ENCODE results near the gene PEX11G. TPM values are rescaled to one million over a fixed set of nuclear protein-coding genes. Genes with fewer than 3 reads are reported as not detected.

Gene PEX11G
- total and polyA plus RNA-seq, 10 of the 15 experiments (the other 5 are each of a cell fraction or from before 2014, with no cell fraction given) = 0.05 to 1.8 (median 0.73) TPM; not detected in 1

GRCh38 chr19:7469669-7470285 lies 19.1 kb downstream of the PEX11G start:
- RAD21 ChIA-PET (ENCODE audit: unreplicated experiment) = no interaction called here
- no peak overlapping the region for H3K4me2 ChIP-seq (ENCODE audit: control insufficient read depth, insufficient read depth)
- CTCF ChIA-PET = no interaction called here

GRCh38 chr19:7468840-7469239 lies 20.0 kb downstream of the PEX11G start:
- H3K27me3 ChIP-seq (replicated peaks in 1 of 2; ENCODE audit: control insufficient read depth in 2 of 2, insufficient read depth in 2 of 2, low read length in 1 of 2) = no peaks in the 10 kb centered on the region
- DNase-seq (ENCODE audit: low read depth, low spot score) (no peak), ATAC-seq (no peak), FAIRE-seq (no peak)
- ChIA-PET RAD21 (ENCODE audit: unreplicated experiment) (no interaction called here), POLR2A (no interaction called here), SMC1A (ENCODE audit: uncharacterized antibody, unreplicated experiment) (no interaction called here), CTCF (no interaction called here)
- WGBS (ENCODE audit: insufficient coverage, insufficient replicate concordance, low lambda C conversion rate, missing lambda C conversion rate) = 95% methylated on average over 24 of the region's 24 CpGs
- in situ Hi-C loops (cut with MboI) = no loop called here
- H3K79me2 ChIP-seq (ENCODE audit: control insufficient read depth, insufficient read depth, low read length) = no peaks in the 10 kb centered on the region
- H3K36me3 ChIP-seq (ENCODE audit: control insufficient read depth in 2 of 2, insufficient read depth in 2 of 2, low read length in 1 of 2) = peaks cover 0 to 32% of the 10 kb centered on the region in 2 experiments; a peak in 2 of 4 replicates
- H4K20me1 ChIP-seq (ENCODE audit: control insufficient read depth, insufficient read depth) = no peaks in the 10 kb centered on the region
- no TSS peak for BruUV-seq (replicated peaks)
- intact Hi-C loops (cut with micrococcal nuclease; ENCODE audit: unreplicated experiment) = no loop called here
- H3K4me2 ChIP-seq (ENCODE audit: control insufficient read depth, insufficient read depth) = no peak overlapping the region
- no peak overlapping the region for H2AFZ ChIP-seq (ENCODE audit: control insufficient read depth, low read depth, low read length)
- H3K9ac ChIP-seq (ENCODE audit: control insufficient read depth, insufficient read depth, low read length) = no peak overlapping the region
- no peaks in the 10 kb centered on the region for H3K9me3 ChIP-seq (replicated peaks; ENCODE audit: control insufficient read depth, insufficient read depth, low read length)
- peaks cover 17% of the 10 kb centered on the region for H3K4me1 ChIP-seq (ENCODE audit: control insufficient read depth, insufficient read depth, low read length)
- no peak overlapping the region for H3K4me3 ChIP-seq
- H3K27ac ChIP-seq (ENCODE audit: control insufficient read depth, insufficient read depth) = no peak overlapping the region
- no peak for TF ChIP-seq CEBPB (IDR thresholded peaks at IDR 0.05; ENCODE audit: borderline replicate concordance in 1 of 2, low read depth in 2 of 2, low read length in 2 of 2)
- TF ChIP-seq MXI1 (IDR thresholded peaks at IDR 0.05; ENCODE audit: low read depth, low read length) = no peak
- TF ChIP-seq BCL3 (IDR thresholded peaks at IDR 0.05; ENCODE audit: borderline replicate concordance, insufficient read depth, low read depth, low read length, poor library complexity, severe bottlenecking) = no peak
- no peak for TF ChIP-seq DPF2 (IDR thresholded peaks at IDR 0.05)
- no peak for TF ChIP-seq EZH2 (IDR thresholded peaks at IDR 0.05; ENCODE audit: borderline replicate concordance, control insufficient read depth, low read depth, low read length)
- no peak for TF ChIP-seq NFYB (IDR thresholded peaks at IDR 0.05; ENCODE audit: insufficient read depth, low read depth, low read length)
- TF ChIP-seq MTA3 (IDR thresholded peaks at IDR 0.05; ENCODE audit: borderline replicate concordance, low read length) = no peak
- TF ChIP-seq ZZZ3 (IDR thresholded peaks at IDR 0.05; ENCODE audit: control insufficient read depth, insufficient read length, low read depth) = no peak
- TF ChIP-seq CEBPZ (IDR thresholded peaks at IDR 0.05; ENCODE audit: low read depth, low read length) = no peak
- TF ChIP-seq BCL11A (IDR thresholded peaks at IDR 0.05; ENCODE audit: low read depth, low read length) = no peak
- TF ChIP-seq ZBED1 (IDR thresholded peaks at IDR 0.05; ENCODE audit: borderline replicate concordance) = no peak
- no peak for TF ChIP-seq RCOR1 (conservative IDR thresholded peaks at IDR 0.05; ENCODE audit: low read depth, low read length)

More at GRCh38 chr19:7469669-7470285, 19.1 kb downstream of the PEX11G start:
- ATAC-seq (no peak), DNase-seq (ENCODE audit: low read depth, low spot score) (no peak), FAIRE-seq (no peak)
- TF ChIP-seq FOXK2 (IDR thresholded peaks at IDR 0.05) (no peak), MEF2B (IDR thresholded peaks at IDR 0.05; ENCODE audit: partially characterized antibody, poor library complexity, severe bottlenecking) (no peak)
- H3K79me2 ChIP-seq (ENCODE audit: control insufficient read depth, insufficient read depth, low read length) = no peaks in the 10 kb centered on the region
- peaks cover 17% of the 10 kb centered on the region for H3K4me1 ChIP-seq (ENCODE audit: control insufficient read depth, insufficient read depth, low read length)
- no peak overlapping the region for H3K27ac ChIP-seq (ENCODE audit: control insufficient read depth, insufficient read depth)
- POLR2A ChIA-PET = interaction anchor here (0.6 kb wide), 1 partner anchor 20 kb away, joined by 3 read pairs; no protein-coding TSS in a partner anchor
- in situ Hi-C loops (cut with MboI) (no loop called here), intact Hi-C loops (cut with micrococcal nuclease; ENCODE audit: unreplicated experiment) (no loop called here)
- no peaks in the 10 kb centered on the region for H3K27me3 ChIP-seq (replicated peaks in 1 of 2; ENCODE audit: control insufficient read depth in 2 of 2, insufficient read depth in 2 of 2, low read length in 1 of 2)
- H3K9ac ChIP-seq (ENCODE audit: control insufficient read depth, insufficient read depth, low read length) = no peak overlapping the region
- 95% methylated on average over 16 of the region's 31 CpGs for WGBS (ENCODE audit: insufficient coverage, insufficient replicate concordance, low lambda C conversion rate, missing lambda C conversion rate)
- no peak overlapping the region for H2AFZ ChIP-seq (ENCODE audit: control insufficient read depth, low read depth, low read length)
- H3K36me3 ChIP-seq (ENCODE audit: control insufficient read depth in 2 of 2, insufficient read depth in 2 of 2, low read length in 1 of 2) = peaks cover 0 to 26% of the 10 kb centered on the region in 2 experiments; a peak in 2 of 4 replicates
- SMC1A ChIA-PET (ENCODE audit: uncharacterized antibody, unreplicated experiment) = no interaction called here
- no peaks in the 10 kb centered on the region for H3K9me3 ChIP-seq (replicated peaks; ENCODE audit: control insufficient read depth, insufficient read depth, low read length)
- BruUV-seq (replicated peaks) = no TSS peak
- no peaks in the 10 kb centered on the region for H4K20me1 ChIP-seq (ENCODE audit: control insufficient read depth, insufficient read depth)
- no peak overlapping the region for H3K4me3 ChIP-seq

All from GM12878 (cell line).